Measurements from ENCODE around the gene RECQL5. TPM values are rescaled to one million over a fixed set of nuclear protein-coding genes. Genes with fewer than 3 reads are reported as not detected.

RECQL5 gene
- polyA plus RNA-seq, 1 donor from 2014 or later = 9.6 TPM

DNA sequence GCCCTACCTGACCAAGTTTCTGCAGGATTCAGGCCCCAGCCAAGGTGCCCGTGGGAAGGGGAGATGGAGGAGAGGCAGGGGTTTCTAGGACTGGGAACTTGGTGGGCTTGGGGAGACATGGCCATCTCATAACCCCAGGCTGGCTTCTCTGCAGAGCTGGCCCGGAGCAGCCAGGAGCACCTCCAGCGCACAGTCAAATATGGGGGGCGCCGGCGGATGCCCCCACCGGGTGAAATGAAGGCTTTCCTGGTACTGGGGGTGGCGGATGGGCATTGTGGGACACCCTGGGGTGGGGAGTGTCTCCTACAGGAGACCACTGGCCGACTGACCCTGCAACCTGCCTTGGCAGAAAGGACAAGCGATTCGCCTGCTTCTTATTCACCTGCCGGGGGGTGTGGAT is 42.9 kb downstream of the RECQL5 start:
- no peak overlapping the region for H3K27ac ChIP-seq (ENCODE audit: low read length)
- no peak overlapping the region for H2AFZ ChIP-seq (ENCODE audit: low read depth, low read length)
- H3K9me2 ChIP-seq (ENCODE audit: insufficient read depth, low read length) = no peaks in the 10 kb centered on the region
- TF ChIP-seq, protein P1, sequence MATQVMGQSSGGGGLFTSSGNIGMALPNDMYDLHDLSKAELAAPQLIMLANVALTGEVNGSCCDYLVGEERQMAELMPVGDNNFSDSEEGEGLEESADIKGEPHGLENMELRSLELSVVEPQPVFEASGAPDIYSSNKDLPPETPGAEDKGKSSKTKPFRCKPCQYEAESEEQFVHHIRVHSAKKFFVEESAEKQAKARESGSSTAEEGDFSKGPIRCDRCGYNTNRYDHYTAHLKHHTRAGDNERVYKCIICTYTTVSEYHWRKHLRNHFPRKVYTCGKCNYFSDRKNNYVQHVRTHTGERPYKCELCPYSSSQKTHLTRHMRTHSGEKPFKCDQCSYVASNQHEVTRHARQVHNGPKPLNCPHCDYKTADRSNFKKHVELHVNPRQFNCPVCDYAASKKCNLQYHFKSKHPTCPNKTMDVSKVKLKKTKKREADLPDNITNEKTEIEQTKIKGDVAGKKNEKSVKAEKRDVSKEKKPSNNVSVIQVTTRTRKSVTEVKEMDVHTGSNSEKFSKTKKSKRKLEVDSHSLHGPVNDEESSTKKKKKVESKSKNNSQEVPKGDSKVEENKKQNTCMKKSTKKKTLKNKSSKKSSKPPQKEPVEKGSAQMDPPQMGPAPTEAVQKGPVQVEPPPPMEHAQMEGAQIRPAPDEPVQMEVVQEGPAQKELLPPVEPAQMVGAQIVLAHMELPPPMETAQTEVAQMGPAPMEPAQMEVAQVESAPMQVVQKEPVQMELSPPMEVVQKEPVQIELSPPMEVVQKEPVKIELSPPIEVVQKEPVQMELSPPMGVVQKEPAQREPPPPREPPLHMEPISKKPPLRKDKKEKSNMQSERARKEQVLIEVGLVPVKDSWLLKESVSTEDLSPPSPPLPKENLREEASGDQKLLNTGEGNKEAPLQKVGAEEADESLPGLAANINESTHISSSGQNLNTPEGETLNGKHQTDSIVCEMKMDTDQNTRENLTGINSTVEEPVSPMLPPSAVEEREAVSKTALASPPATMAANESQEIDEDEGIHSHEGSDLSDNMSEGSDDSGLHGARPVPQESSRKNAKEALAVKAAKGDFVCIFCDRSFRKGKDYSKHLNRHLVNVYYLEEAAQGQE (IDR thresholded peaks at IDR 0.05; ENCODE audit: borderline replicate concordance) = no peak
- TF ChIP-seq SMC3 (conservative IDR thresholded peaks at IDR 0.05; ENCODE audit: poor library complexity) (no peak), TAF1 (IDR thresholded peaks at IDR 0.05; ENCODE audit: low read depth) (no peak), EZH2 (IDR thresholded peaks at IDR 0.05; ENCODE audit: borderline replicate concordance, insufficient read depth, low read length, poor library complexity, severe bottlenecking) (no peak), MXI1 (conservative IDR thresholded peaks at IDR 0.05; ENCODE audit: poor library complexity, severe bottlenecking) (no peak), RAD21 (conservative IDR thresholded peaks at IDR 0.05) (no peak), EP300 (conservative IDR thresholded peaks at IDR 0.05; ENCODE audit: poor library complexity, severe bottlenecking) (no peak), POLR2AphosphoS5 (IDR thresholded peaks at IDR 0.05) (no peak)
- TF ChIP-seq, protein P2, sequence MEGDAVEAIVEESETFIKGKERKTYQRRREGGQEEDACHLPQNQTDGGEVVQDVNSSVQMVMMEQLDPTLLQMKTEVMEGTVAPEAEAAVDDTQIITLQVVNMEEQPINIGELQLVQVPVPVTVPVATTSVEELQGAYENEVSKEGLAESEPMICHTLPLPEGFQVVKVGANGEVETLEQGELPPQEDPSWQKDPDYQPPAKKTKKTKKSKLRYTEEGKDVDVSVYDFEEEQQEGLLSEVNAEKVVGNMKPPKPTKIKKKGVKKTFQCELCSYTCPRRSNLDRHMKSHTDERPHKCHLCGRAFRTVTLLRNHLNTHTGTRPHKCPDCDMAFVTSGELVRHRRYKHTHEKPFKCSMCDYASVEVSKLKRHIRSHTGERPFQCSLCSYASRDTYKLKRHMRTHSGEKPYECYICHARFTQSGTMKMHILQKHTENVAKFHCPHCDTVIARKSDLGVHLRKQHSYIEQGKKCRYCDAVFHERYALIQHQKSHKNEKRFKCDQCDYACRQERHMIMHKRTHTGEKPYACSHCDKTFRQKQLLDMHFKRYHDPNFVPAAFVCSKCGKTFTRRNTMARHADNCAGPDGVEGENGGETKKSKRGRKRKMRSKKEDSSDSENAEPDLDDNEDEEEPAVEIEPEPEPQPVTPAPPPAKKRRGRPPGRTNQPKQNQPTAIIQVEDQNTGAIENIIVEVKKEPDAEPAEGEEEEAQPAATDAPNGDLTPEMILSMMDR (IDR thresholded peaks at IDR 0.05; ENCODE audit: poor library complexity, severe bottlenecking) = no peak
- no peaks in the 10 kb centered on the region for H4K20me1 ChIP-seq (ENCODE audit: insufficient read depth)
- H3K4me3 ChIP-seq (ENCODE audit: low read length) = no peak overlapping the region
- no peak overlapping the region for H3K9ac ChIP-seq (ENCODE audit: low read length)
- no peaks in the 10 kb centered on the region for H3K36me3 ChIP-seq (ENCODE audit: insufficient read depth, low read length)
- no peaks in the 10 kb centered on the region for H3K9me3 ChIP-seq (ENCODE audit: low read length)
- H3F3A ChIP-seq (ENCODE audit: insufficient read depth, low read length, poor library complexity, severe bottlenecking) = no peaks in the 10 kb centered on the region
- no peak overlapping the region for H3K4me2 ChIP-seq (ENCODE audit: low read length)
- no peaks in the 10 kb centered on the region for H3K27me3 ChIP-seq (ENCODE audit: insufficient read depth, low read depth, low read length)
- H3K79me2 ChIP-seq (replicated peaks; ENCODE audit: insufficient read depth, low read length) = no peaks in the 10 kb centered on the region

DNA sequence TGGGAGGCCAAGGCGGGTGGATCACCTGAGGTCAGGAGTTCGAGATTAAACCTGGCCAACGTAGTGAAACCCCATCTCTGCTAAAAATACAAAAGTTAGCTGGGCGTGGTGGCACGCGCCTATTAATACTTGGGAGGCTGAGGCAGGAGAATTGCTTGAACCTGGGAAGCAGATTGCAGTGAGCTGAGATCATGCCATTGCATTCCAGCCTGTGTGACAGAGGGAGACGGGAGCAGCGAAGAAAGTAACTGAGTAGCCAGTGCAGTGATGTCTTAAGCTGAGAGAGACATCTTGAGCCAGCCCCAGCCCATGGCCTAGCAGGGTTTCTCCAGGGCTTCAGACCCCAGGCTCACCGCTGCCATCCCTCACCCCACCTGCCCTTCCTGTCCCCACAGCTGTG is 43.6 kb downstream of the RECQL5 start:
- no peaks in the 10 kb centered on the region for H3K36me3 ChIP-seq (ENCODE audit: insufficient read depth, low read length)
- no peaks in the 10 kb centered on the region for H3K9me3 ChIP-seq (ENCODE audit: low read length)

More for the DNA sequence above, 43.6 kb downstream of the RECQL5 start:
- Histone ChIP-seq H3K9ac (ENCODE audit: low read length) (no peak overlapping the region), H3K27ac (ENCODE audit: low read length) (no peak overlapping the region), H4K20me1 (ENCODE audit: insufficient read depth) (no peaks in the 10 kb centered on the region), H3K4me2 (ENCODE audit: low read length) (no peak overlapping the region), H3K4me3 (ENCODE audit: low read length) (no peak overlapping the region), H3K9me2 (ENCODE audit: insufficient read depth, low read length) (no peaks in the 10 kb centered on the region), H3K79me2 (replicated peaks; ENCODE audit: insufficient read depth, low read length) (no peaks in the 10 kb centered on the region), H2AFZ (ENCODE audit: low read depth, low read length) (no peak overlapping the region), H3F3A (ENCODE audit: insufficient read depth, low read length, poor library complexity, severe bottlenecking) (no peaks in the 10 kb centered on the region), H3K27me3 (ENCODE audit: insufficient read depth, low read depth, low read length) (no peaks in the 10 kb centered on the region)
- TF ChIP-seq EZH2 (IDR thresholded peaks at IDR 0.05; ENCODE audit: borderline replicate concordance, insufficient read depth, low read length, poor library complexity, severe bottlenecking) (no peak), MXI1 (conservative IDR thresholded peaks at IDR 0.05; ENCODE audit: poor library complexity, severe bottlenecking) (no peak), SMC3 (conservative IDR thresholded peaks at IDR 0.05; ENCODE audit: poor library complexity) (no peak), TAF1 (IDR thresholded peaks at IDR 0.05; ENCODE audit: low read depth) (no peak)
- TF ChIP-seq, protein P2 (IDR thresholded peaks at IDR 0.05; ENCODE audit: poor library complexity, severe bottlenecking) = no peak

Data from neural cell (in vitro differentiated cells).